GM18502 (cell line): Measurements from ENCODE around the gene SKI.

Source experiments
- ATAC-seq: cut with Tn5 transposase; IDR thresholded peaks from one replicate; pipeline ENCODE4 v1.9.1; 2021; ENCODE audit warnings: mild to moderate bottlenecking; ENCODE audit not compliant: unreplicated experiment, poor library complexity

Gene SKI

GRCh38 chr1:2272686-2273400, 44.7 kb downstream of the SKI start:
- no peak for ATAC-seq

GRCh38 chr1:2273401-2274090, 45.4 kb downstream of the SKI start:
- no peak for ATAC-seq

GRCh38 chr1:2274231-2274928, 46.3 kb downstream of the SKI start:
- no peak for ATAC-seq

- no peak for ATAC-seq
Observed at GRCh38 chr1:2274929-2275475, 46.9 kb downstream of the SKI start.

GRCh38 chr1:2275796-2276536, 47.8 kb downstream of the SKI start:
- ATAC-seq = no peak

GRCh38 chr1:2276803-2277580, 48.9 kb downstream of the SKI start:
- no peak for ATAC-seq

- no peak for ATAC-seq
Observed at GRCh38 chr1:2277741-2278488, 49.8 kb downstream of the SKI start.

- ATAC-seq = no peak
Observed at GRCh38 chr1:2278591-2279209, 50.6 kb downstream of the SKI start.

GRCh38 chr1:2279210-2279639, 51.1 kb downstream of the SKI start:
- ATAC-seq = no peak

GRCh38 chr1:2279817-2280216, 51.7 kb downstream of the SKI start:
- ATAC-seq = no peak

GRCh38 chr1:2282556-2283270, 54.6 kb downstream of the SKI start:
- no peak for ATAC-seq

- ATAC-seq = no peak
Observed at GRCh38 chr1:2283371-2283990, 55.4 kb downstream of the SKI start.

GRCh38 chr1:2283991-2284895, 56.1 kb downstream of the SKI start:
- no peak for ATAC-seq

GRCh38 chr1:2284932-2285331, 56.8 kb downstream of the SKI start:
- ATAC-seq = no peak

GRCh38 chr1:2286923-2287322, 58.8 kb downstream of the SKI start:
- ATAC-seq = no peak

- ATAC-seq = no peak
Observed at GRCh38 chr1:2287649-2288048, 59.5 kb downstream of the SKI start.
